GM21576 (cell line): Measurements from ENCODE around the gene AQP12A.

Source experiments
- ATAC-seq: cut with Tn5 transposase; IDR thresholded peaks from one replicate; pipeline ENCODE4 v1.9.1; 2021; ENCODE audit warnings: mild to moderate bottlenecking, moderate library complexity; ENCODE audit not compliant: unreplicated experiment

Gene AQP12A

DNA sequence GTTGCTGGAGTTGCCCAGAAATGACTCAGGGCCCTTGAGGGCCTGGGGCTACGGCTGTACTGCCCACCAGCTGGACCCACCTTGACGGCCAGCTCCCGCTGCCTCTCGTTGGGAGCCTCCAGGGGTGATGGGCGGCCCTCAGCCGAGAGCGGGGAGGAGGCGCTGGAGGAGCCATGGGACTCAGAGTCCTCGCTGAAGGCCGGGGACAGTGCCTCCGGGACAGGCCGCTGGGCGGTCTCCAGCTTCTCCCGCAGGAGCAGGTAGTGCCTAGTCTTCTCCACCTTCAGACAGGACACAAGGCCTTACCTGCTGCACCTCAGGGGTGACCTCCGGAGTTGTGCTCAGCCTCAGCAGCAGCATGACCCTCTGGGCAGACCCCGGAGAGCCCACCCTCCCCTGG, 30.7 kb downstream of the AQP12A start:
- no peak for ATAC-seq

DNA sequence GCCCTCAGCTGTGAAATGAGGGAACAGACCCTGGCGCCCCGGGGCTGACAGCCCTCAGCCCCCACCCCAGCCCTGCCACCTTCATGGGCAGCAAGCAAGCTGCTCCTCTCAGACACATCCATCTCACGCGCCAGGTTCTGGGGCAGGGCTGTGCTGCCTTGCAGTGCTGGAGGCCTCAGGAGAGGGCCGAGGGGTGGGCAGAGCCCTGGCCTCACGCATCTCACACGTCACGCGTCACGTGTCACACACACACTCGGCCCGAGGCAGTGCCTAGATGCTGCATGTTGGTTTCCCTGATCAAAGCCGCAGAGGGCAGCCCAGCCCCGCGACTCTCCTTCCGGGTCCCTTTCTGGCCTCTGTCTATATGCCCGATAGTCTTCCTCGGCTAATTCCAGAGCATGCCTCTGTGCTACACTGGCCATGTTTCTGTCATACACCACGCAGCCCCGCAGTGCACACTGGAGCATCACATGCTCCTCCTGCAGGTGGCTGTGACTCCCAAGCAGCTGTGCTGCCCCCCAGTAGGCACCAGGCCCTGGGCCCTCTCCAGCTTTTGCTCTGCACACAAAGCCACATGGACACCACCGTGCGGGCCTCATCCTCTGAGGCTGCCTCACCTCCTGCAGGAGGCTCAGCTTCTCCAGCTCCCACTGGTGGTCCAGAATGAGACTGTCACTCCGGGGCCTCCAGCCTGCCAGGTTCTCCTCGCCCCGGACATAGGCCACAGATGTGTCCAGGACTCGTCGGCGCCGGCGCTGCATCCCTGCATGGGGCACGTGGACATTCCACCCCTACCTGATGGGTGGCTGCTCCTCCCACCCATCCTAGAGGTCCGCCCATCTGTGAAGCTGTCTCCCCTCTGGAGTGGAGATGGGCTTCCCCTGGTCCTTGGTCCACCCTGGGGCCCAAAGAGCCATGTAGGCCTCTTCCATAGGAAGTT, 31.4 kb downstream of the AQP12A start:
- no peak for ATAC-seq

DNA sequence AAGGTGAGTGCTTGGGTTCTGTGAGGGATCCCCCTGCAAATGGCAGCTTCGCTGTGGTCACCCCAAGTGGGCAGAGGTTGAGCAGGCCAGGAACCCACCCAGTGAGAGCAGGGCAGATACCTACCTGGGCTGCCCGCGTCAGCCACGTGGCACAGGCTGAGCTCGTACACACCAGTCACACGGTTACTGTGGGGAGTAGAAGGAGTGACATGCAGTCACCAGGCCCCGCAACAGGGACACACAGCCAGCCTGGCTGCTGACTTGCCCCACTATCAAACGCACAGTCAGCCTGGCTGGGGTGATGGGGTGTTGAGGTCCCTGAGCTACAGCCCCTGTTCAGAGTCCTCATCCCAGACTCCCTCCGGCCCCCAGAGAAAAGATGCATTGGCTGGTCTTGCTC, 32.2 kb downstream of the AQP12A start:
- ATAC-seq: no peak

DNA sequence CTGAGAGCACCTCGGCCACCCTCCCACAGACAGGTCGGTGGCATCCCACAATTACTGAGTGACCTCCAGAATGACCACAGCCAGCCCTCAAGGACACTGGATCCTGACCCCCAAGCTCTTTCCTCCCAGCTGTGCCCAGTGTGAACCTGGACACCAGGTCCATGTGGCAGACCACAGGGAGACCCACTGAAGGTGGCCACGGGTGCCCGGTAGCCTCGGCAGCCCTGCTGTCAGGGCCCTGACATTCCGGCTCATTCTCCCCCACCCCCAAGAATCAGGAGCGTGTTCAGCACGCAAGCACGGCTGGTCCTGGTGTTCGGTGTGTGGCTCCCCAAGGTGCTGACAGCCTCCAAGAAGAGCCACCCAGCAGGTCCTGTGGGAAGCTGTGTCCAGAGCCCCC, 32.8 kb downstream of the AQP12A start:
- ATAC-seq: no peak

DNA sequence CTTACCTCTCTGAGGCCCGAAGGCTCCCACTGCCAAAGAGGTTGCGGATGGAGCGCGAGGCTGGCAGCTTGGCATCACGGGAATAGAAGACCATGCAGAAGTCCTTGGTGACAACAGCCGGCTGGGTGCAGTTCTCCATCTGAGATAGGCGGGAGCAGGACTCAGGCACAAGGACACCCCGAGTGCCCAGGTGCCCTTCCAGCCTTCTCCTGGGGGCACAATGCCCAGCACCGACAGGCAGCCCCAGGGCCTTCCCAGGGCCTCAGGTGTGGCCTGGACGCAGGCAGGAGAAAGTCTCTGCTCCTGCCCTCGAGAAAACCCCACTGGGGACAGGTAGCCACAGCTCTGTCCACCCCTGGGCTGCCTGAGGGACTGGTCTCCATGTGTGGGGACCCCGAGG, 33.6 kb downstream of the AQP12A start:
- ATAC-seq: no peak

DNA sequence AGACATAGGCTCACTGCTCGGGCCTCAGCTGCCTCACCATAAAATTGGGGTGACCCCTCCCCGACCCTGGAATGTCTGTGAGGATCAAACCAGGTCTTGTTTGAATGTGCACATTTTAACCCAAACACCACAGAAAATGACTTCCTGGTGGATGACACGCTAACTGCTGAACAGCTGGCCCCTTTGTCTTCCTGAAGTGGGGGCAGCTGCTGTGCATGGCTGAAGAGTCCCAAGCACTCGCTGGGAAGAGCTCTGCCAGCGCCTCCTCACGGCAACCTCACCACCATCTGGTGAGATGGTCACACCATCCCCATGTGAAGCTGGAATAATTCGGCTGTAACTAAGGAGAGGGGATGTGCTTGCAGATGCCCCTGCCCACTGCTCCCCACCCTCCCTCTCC, 34.0 kb downstream of the AQP12A start:
- no peak for ATAC-seq

DNA sequence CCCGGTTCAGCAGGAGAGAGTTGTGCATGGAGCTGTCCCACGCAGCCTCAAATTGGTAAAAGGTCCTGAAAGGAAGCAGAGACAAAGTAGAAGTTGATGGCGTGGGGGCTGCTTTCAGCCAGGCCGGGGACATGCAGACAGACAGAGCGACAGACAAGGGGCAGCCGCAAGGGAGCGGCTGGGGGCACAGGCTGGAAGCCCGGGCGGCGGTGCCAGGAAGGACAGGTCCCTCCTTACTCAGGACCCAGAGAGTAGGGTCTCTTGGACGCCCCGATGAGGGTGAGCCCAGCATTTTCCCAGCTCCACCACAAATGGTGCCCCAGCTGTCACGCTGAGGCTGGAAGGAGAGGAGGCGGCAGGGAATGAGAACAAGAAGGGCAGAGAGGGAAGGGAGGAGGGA, 35.2 kb downstream of the AQP12A start:
- no peak for ATAC-seq

DNA sequence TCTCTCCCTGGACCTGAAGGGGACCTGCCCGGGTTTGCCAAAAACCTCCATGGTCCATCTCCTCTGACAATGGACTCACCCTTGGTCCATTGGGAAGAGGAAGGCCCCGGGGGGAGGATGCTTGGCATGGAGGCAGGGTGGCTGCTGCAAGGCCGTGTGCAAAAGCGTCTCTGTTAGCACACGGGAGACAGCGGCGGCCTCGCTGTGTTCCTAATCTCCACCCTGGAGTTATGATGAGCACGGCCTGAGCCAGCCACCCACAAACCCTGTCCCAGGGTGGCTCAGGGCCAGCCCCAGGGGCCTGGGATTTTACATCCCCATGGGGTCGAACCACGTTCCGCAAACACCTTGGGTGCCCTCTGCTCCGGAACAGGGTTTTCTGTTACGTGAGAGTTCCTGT, 35.8 kb downstream of the AQP12A start:
- no peak for ATAC-seq

DNA sequence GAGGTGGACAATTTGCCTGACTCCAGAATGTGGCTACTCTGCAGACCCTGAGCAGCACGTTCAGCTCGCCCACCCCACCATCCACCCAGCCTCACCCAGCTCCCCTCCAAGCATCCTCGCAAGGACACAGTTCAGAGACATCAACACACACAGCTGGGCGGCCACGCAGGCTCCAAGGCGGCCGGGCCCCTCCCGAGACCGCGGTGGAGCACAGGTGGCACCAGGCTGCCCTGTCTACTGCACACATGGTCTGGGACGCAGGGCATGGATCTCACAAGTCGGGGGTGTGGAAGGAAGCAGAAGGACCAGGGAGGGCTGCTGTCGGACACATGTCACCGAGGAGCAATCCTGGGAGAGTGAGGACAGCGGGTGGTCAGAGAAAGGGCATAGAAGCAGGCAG, 36.2 kb downstream of the AQP12A start:
- no peak for ATAC-seq

DNA sequence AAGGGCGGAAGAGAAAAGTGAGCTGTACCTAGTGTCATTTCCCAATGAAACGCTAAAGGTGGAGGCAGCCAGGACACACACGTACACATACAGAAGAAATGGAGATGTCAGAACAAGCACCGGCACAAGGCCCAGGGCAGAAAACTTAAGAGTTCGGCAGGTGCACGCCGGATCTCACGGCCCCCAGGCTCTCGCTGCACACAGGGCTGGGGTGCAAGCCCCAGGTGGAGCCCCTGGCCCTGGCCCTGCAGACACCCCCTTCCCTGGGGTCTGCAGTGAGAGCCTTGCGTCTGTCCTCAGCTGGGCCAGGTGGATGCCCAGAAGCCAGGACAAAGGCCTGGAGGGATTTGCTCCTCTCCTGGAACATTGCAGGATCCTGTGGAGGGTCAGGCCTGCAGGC, 36.7 kb downstream of the AQP12A start:
- no peak for ATAC-seq

DNA sequence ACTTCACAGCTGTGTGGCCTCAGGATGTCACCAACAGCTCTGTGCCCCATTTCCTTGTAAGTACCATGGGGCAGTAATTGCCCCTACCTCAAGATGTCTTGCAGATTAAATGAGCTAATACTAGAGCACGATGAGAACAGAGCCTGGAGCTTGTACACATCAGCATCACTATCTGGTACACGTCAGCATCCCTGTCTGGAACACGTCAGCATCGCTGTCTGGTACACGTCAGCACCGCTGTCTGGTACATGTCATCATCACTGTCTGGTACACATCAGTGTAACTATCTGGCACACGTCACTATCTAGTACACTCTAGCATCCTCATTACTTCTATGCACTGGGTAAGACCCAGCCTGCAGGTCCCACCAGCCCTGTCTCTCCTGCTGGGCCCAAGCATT, 37.2 kb downstream of the AQP12A start:
- no peak for ATAC-seq

DNA sequence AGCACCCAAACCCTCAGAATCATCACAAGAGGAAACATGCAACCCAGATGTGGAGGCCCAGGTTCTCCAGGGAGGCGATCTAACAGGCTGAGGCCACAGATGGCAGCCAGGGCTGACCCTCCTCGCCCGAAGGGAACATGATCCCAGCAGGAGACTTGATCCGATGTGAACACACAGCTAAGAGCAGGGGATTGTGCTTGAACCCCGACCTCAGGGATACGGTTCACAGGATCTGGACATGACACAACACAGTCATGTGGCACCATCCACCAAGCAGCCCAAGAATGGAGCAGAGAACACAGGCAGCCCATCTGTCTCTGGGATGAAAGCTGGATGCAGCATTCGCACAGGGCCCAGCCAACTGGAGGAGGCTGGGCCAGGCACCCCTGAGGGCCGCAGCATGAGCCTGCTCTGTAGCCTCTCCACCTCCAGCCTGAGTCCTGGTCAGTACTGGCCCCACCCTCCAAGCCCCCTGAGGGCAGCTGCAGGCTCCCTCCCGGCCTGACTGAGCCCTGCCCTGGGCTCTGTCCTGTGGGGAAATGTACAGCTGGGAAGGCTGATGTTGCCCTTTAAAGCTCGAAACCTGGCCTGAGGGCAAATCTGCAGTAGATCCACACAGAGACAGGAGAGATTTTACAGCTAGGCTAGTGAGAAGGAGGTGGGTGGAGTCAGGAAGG, 39.0 kb downstream of the AQP12A start:
- no peak for ATAC-seq

DNA sequence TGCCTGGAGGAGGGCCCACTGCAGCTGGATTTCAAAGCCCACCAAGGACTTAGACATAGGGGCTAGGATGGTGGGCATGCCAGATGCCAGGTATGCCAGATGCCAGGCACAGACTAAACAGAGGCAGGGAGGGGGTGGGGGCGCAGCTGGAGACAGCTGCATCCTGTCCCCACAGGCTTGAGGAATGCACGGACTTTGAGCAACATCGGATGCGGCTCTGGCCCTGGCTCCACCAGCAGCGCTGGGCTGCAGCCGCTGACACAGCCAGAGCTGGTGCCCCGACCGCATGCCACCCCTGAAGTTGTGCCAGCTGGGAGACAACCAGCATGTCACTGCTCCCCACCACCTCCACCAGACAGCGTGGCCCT, 39.5 kb downstream of the AQP12A start:
- no peak for ATAC-seq

DNA sequence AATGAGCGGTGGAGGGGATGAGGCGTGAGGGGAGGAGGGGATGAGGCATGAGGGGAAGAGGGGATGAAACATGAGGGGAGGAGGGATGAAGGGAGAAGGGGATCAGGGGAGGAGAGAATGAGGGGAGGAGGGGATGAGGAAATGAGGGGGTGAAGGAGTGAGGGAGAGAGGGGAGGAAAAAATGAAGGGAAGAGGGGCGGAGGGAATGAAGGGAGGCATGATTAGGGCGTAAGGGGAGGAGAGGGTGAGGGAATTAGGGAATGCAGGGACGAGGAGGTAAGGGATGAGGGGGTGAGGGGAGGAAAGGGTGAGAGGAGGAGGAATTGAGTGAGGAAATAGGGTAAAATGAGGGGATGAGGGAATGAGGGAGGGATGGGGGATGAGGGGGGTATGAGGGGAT, 40.5 kb downstream of the AQP12A start:
- ATAC-seq: no peak

DNA sequence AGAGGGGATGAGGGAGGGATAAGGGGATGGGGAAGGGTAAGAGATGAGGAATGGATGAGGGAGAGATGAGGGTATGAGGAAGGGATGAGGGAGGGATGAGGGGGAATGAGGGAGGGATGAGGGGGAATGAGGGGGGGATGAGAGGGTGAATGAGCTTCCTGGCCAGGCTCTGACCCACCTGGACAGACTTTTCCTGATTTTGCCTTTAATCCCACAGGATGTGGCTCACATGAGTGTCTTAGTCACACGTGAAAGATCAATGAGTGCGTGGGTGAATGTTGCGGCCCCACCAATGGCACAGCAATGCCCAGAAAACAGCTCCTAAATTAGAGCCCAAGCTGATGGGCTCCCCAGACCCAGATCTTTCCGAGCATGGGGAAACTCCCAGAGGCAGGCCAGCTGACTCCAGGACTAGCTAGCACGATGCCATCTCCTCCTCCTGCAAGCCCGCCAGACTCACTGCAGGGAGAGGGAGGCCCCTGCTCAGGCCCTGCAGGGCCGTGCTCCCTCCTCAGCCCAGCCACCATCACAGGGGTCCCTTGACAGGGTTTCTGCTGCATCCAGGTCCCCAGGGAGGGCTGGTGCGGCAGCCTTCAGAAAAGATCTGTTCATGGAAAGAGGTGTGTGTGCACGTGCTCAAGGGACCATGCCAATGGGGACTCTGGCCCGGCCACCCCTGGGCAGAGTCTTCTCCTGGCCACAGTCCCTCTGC, 41.4 kb downstream of the AQP12A start:
- no peak for ATAC-seq

DNA sequence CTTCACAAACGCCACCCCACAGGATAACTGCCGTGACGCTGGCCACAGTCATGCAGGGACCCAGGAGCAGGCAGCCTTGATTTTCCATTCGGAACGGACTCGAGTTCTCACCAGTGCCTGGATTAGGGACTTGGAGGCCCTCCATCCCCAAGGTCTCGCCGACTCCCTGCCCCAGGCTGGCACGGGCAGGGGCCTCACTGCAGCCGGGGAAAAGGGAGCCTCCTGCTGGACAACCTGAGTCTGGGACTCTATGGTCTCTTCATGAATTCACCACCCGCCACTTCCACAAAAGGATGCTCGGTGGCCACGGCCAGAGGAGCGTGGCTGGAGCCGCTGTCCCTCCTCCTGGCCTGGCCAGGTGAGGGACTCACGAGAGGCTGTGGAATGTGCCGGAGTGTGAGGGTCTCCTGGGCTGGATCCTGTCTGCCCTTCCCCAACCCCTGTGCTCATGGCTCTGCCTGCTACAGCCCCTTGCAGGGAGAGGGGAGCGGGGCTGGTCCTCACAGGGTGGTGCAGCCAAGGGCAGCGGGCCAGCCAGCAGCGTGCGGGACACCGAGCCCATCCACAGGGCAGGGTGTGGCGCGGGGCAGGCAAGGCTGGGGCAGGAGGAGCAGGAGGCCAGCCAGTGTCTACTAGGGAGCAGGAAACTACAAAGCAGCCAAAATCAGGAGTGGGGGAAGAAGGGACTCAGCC, 42.3 kb downstream of the AQP12A start:
- no peak for ATAC-seq

DNA sequence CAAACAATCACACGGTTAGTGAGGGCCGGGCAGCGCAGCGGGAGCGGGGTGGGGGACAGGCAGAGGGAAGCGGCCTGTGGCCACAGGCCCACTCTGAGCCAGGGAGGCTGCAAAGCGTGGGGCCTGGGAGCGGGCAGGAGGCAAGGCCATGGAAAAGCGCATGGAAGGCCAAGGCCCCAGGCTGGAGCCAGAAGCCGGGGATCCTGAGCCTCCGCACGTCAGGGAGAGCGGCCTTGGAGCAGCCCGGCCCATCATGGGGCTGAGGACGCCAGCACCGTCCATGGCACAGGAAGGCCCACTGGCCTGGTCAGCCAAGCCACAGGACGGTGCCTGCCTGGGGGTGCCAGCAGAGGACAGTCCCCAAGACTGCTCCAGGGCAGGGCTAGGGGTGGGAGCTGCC, 43.1 kb downstream of the AQP12A start:
- no peak for ATAC-seq

DNA sequence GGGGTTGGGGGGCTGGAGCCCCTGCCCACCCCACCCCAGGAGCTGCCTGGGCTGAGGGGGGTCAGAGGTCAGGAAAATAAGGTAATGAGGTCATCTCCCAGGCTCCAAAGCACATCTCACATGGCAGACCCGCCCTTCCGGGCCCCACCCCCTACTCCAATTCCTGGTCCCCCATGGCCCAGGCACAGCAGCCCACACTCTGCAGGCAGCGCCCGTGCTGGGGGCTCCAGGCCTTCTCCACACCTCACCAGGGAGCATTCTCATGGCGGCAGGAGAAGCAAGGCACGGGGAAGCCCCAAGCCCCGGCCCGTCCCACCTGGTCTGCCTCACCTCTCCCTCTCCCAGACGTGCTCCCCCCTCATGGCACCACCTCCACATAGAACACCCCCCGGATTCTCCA, 43.8 kb downstream of the AQP12A start:
- ATAC-seq: no peak

DNA sequence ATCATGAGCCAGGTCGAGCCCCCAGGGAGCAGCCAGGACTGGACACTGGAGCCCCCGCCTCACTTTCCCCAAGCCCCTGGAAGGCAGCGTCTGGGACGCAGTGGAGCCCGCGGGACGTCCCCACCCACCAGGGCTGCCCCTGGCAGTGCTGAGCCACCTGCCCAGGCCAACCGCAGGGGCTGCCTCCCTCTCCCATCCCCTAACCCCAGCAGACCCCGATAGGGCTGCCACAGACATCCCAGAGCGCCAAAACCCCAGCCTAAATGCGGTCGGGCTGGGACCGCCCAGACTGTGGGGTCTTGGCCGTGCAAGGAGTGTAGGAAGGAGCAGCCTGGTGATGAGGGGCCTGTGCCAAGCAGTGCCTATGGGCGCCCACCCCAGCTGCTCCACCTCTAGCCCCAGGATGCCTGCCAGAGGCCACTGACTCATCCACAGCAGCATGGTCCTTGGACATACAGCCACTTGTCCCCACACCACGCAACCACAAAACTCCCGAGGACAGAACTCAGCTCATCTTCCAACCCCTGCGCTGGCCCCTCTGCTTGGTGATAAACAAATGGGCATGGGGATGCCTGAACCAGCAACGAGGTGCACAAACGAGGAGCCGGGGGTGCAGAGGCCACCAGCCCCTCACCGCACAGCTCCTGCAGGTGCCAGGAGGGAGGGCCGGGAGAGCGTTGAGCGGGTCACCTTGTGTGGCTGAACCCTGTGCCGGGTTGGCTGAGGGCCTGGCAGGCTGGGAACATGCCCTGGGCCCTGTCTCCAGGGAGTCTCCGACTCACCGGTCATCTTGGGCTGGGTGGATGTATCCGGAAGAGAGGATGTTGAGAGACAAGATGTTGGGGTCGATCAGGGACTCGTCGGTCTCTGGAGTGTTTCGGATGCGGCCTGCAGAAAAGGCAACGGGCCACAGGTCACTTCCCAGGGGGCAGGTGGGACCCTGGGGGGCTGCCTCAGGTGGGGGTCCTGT, 44.9 kb downstream of the AQP12A start:
- no peak for ATAC-seq

DNA sequence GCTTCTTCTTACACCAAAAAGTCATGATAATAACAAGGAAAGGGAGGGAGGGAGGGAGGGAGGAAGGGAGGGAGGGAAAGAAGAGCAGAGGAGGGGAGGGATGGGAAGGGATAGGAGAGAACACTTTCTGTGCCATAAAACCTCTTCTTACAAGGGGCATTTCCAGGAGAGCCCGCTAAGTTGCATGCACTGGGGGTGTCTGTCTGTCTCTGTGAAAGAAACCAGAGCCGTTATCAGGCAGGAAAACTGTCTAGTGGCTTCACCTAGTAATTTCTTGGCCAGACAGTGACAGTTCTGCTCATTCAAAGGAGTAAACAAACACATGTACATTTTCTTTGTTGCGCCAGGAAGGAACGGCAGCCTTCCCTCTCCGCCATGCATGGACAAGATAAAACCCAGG, 45.8 kb downstream of the AQP12A start:
- no peak for ATAC-seq
